Measurements from ENCODE around the gene KATNB1.

KATNB1 gene

DNA sequence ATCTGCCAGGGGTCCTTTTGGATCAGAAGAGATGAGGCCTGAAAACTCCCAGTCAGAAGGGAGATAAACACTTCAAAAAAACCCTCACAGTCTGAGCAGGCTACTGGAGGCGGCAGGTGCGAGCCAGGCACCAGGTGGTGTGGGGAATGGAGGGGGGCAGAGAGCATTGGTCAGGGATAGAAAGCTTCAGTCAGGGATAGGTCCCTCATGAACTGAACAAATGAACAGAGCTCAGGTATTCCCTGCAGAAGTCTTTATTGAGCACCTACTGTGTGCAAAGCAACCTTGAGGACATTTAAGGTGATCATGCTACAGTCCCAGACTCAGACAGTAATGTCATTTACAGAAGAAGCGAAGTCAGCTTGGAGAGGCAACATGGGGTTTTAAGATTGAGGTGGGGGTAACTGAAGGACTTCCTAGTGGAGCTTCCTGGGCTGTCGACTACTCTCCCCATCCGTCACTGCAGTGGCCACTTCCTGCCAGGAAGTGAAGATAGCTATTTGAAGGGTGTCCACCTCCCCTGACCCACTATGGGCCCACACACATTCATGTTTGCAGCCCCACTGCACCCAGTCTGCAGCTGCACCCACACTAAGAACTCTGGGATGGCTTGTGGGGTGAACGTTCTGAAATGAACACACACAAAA lies 63.5 kb downstream of the KATNB1 start:
- DNase-seq: no peak

- no peak for DNase-seq
Observed at GRCh38 chr16:57799600-57800199, 64.1 kb downstream of the KATNB1 start.

- DNase-seq: no peak
Observed at GRCh38 chr16:57800200-57801097, 64.9 kb downstream of the KATNB1 start.

GRCh38 chr16:57801098-57801808 lies 65.7 kb downstream of the KATNB1 start:
- no peak for DNase-seq

- DNase-seq: no peak
Observed at GRCh38 chr16:57801809-57802340, 66.3 kb downstream of the KATNB1 start.

GRCh38 chr16:57802341-57803133 lies 67.0 kb downstream of the KATNB1 start, which contains the start of gene KIFC3:
TSS of gene KIFC3 (minus strand) at chr16:57802491. CDS start at chr16:57798243, 4,248 bp downstream.
- no peak for DNase-seq

DNA sequence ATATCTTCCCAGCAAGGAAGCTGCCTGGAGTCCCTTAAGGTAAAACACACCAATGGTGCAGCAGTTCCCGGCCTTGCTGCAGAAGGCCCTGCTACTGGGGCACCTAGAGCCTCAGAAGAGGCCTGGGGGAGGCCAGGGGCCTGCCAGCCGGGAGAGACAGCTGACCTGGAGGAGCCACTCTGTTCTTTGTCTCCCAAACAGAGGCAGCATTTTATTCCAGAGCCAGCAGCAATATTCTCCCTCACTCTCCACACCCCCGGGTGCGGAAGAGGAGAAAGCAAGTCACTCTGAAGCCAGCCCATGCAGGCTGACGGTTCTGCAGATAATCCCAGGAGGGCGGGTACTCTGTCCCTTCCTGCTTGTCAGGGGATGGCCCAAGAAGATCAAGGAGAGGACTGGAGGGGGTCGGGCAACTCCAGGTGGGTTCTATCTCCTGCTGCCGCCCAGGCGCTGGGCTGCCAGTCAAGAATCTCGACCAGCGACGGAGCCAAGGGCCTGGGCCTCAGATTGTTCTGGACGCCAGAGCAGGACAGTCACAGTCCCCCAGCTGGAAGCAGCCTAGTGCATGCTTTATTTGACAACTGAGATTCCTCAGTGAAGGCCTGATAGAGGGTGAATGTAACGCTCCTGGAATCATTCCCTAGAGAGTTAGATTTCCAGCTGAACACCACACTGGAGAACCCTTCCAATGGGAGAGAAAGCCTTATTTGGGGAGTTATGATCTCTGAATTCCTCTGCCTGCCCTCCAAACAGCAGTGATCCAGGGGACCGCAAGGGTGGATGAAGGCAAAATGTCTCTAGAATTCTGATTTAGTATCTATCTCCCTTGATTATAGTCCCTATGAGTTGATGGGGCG lies 67.8 kb downstream of the KATNB1 start:
- no peak for DNase-seq

DNA sequence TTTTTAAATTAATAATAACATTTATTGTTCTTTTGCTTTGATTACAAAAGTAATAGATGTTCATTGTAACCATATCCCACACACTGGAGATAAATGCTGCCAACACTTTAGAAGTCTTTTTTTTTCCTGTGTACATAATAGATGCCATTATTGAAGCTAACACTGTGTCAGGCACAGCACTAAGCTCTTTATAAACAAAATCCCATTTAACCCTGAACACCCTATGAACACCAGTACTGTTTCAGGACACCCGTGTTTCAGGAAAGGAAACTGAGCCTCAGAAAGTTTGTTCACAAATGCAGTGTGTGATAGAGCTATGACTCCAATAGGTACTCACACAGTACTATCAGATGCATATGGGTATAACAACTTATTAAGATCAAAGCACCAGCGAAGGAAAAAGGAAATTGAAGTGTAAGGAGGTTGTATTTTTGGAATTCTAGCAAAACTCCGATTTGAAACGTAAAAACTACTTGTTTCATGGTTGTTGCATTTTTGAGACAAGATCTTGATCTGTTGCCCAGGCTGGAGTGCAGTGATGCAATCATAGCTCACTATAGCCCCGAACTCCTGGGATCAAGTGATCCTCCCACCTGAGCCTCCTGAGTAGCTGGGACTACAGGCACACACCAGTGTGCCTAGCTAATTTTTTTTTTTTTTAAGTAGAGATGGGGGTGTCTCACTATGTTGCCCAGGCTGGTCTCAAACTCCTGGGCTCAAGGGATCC lies 68.7 kb downstream of the KATNB1 start:
- DNase-seq: no peak

DNA sequence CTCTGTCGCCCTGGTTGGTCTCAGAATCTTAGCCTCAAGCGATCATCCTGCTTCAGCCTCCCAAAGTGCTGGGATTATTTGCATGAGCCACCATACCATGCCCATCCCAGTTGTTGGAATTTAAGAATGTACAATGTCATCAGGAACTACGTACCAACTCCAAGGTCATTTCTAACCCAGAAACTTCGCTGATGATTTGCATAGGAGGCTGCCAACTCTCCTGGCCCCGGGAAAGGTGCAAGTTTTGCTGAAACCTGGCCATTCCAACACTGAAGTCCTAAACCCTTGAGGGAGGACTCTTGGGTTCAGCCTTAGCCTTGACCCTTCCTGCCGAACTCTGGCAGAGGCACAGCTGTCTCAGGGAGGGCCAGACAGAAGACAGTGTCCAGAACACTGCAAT lies 69.6 kb downstream of the KATNB1 start:
- DNase-seq: no peak
